GM19023 (cell line): Measurements from ENCODE around the gene RNF144A.
"Not testable (repeated sequence)": the region's sequence is repeated elsewhere in the genome, so short reads cannot be mapped to it uniquely, and the experiment has no call there.

ENCODE experiments used
- ATAC-seq: cut with Tn5 transposase; IDR thresholded peaks from one replicate; pipeline ENCODE4 v1.9.1; 2021; ENCODE audit warnings: mild to moderate bottlenecking, moderate library complexity; ENCODE audit not compliant: unreplicated experiment

Gene RNF144A

GRCh38 chr2:6995391-6996097 is 78.3 kb downstream of the RNF144A start:
- no peak for ATAC-seq

DNA sequence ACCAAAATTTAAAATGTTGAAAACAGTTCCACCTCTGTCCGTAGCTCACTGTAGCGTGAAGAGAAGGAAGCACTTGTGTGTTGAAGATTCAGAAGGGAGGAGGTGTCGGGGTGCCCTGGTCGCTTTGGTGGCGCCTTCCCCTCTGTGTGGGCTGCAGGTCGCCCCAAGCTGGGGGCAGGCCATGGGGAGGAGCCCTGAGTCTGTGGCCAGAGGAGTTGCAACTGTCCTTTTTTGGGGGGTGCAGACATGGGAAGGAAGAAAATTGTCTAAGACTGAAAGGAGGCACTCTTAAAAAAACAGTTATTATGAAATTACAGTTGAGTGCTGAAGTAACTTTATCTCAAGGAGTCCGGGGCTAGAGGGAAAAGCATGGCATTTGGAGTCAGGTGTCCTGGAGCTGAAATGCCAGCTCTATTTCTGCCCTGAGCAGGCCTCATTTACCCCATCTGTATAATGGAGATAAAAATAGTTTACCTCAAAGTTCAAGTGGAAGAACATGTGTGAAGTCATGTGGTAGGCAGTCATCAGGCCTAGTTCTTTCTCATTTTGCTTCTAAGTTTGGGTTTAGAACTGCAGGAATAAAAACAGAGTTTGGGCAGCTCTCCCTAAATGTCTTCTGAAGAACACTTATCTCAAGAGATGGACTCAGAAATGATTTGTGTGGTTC is 82.1 kb downstream of the RNF144A start:
- ATAC-seq = peak; percentile 76

DNA sequence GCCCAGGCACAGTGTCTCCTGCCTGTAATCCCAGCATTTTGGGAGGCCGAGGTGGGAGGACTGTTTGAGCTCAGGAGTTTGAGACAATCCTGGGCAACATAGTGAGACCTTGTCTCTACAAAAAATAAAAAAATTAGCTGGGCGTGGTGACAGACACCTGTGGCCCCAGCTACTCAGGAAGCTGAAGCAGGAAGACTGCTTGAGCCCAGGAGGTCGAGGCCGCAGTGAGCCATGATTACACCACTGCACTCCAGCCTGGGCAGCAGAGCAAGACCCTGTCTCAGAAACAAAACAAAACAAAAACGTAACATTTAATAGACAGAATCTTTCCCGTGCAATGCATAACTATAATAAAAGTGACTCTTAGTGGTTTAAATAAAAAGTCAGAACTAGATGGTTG is 84.2 kb downstream of the RNF144A start:
- not testable (repeated sequence) for ATAC-seq

DNA sequence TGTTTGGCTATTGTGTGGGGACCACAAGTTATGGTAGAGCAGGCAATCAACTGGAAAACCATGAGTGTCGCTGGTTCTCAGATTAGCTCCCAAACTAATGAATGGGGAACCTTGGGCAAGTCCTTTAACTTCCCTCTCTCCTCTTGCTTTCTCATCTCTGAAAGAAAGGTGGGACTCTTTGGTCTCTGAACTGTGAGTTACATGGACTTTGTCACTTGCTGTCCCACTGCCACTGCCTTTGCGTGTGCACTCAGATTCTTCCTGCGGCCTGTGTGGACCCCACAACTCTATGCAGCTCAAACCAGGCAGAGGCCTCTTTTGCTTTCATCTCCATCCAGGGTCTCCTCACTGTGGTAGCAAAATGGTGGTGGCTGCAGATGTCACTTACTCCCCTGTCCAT is 86.7 kb downstream of the RNF144A start:
- ATAC-seq = no peak

DNA sequence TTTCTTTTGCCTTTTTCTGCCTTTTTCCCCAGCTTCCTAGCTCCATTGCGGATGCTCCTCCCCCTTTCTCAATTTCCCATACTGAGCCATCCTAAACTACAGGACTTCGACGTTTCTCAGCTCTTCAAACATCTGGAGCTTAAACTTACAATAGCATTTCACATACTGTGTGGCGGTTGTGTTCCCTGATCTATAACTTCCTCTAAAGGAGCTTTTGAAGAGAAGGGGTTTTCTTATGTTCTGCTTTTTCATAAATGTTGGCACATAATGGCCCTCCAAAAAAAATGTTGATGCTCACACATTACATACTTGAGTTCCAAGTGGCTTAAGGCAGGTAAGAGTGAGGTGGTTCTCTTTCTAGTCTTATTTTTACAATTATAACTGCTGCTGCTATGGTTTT is 87.4 kb downstream of the RNF144A start:
- no peak for ATAC-seq

- ATAC-seq = no peak
Observed at GRCh38 chr2:7007488-7007845, 90.3 kb downstream of the RNF144A start.

GRCh38 chr2:7007846-7008741 is 90.9 kb downstream of the RNF144A start:
- ATAC-seq = no peak

DNA sequence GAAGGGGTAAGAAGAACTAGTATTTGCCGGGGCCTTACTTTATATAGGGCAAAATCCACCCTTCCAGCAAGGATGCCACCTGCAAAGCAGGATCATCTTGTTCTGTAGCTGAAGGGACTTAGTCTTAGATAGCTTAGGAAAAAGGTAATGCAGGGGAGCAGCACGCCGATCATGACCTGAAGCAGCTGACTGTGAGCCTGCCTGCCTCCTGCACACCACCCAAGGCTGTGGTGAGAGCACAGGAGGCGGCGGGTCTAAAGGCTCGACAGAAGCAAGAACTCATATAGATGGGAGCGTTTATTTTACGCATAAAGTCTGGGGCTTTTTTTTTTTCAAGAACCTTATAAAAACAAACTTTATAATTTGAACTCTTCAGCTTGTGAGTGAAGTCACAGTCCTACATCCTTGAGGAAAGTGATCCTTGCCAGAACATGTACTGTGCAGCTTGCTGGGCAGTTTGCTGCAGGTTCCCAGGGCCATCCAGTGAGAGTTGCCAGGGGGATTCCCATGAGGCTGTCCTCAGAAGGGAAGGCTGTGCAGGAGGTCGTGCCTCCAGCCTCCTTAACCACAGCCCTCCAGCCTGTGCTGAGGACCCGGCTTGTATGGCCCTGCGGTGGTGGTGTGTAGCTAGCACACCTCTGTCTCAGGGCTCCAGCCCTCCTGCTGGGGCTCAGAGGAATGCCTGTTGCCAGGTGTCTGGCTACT is 92.1 kb downstream of the RNF144A start:
- ATAC-seq = no peak

- ATAC-seq = no peak
Observed at GRCh38 chr2:7010391-7011054, 93.3 kb downstream of the RNF144A start.

DNA sequence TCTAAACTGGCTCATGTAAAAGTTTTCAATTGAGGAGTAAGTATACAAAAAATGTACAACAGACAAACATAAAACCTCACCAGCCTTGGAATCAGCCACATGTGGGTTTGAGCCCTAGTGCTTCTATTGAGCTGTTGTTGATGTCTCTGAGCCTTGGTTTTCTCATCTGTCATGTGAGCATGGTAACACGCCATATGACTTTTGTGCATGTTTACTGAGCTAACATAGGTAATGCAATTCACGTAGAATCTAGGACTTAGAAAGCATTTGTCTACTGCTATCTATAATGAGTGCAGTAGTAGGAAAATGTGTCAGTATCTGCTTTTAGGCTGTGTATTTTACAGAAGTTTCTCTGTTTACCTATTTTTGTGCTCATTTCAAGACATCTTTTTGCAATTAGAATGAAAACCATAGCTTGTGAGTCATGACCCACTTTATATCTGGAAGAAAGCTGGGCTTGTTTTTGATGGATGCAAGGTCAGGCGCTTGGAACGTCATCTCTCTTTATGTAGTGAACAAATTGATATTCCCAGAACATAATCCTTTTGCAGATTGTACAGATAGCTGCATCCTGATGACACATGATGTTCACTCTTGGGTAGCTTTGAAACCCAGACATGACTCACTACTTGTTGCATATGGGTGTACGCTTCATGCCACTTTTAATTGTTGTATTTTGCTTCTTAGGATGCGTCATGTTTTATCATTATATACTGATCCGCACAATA is 94.3 kb downstream of the RNF144A start:
- no peak for ATAC-seq

DNA sequence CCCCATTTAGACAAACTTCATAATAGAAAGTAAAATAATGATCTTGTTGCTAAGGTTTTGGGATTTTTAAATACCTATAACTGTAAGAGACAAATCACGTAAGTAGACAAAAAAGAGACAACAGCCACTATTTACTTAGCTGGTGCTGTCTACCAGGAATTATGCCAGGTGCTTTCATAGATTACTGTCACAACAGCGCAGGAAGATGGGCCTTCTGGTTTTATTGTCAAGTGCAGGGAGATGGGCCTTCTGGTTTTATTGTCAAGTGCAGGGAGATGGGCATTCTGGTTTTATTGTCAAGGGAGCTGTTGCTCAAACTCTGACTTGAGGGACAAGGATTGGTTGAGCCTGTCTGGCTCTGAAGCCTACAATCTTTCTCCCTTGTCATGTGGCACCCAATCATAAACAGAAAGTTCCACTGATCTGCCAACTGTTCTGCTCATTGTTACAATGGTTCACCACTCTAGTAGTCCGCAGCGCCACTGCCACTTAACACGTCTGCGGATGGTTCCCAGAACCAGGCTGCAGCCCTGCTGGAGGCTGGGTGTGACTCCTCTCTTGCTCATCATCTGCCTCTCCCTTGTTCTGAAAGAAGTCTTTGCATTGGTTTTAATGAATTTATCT is 95.0 kb downstream of the RNF144A start:
- ATAC-seq = no peak

DNA sequence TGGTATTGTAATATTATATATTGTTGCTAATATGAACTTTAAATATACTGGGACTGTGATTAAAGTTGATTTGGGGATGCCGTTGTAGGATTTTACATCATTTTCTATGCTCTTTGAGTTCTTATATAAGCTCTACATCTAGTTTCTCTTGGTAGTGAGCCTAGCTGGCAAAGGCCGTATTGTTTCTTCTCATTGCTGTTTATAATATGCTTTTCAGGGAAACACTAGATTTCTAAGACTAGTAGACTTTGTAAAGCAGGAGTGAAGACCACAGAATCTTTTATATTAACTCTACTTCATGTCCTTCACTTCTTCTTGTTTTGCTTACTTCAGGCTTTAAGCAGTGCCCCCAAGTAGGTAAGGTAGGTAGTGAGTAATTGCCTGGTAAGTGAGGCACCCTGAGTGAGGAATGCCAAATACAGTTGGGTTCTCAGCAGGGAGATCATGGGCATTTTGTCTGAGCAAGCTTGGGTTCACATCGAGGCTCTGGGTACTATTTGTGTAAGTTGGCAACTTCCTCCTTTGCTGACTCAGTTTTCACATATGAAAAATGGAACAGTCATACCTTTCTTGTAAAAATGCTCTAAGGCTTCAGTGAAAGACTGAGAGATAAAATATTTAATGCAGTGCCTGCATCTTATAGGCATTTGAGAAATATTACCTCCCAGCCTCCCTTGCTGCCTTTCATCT is 96.4 kb downstream of the RNF144A start:
- no peak for ATAC-seq

DNA sequence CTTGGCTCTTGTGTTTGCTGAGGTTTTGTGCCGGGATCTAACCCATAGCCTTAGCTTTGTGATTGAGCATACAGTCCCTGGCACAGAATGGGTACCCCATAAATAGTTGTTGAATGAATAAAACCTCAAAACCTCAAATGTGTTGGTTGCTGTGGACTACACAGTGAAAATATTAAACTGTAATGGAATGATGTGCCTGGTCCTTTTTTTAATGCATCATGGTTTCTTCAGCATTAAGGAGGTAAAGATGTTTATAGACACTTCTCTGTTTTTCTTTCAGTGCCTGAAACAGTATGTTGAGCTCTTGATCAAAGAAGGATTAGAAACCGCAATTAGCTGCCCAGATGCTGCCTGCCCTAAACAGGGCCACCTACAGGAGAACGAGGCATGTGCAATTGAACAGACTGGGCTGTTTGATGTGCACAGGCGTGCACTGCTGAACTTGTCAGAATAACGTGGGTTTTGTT is 97.0 kb downstream of the RNF144A start:
- ATAC-seq = peak; percentile 62

- no peak for ATAC-seq
Observed at GRCh38 chr2:7015007-7015950, 98.1 kb downstream of the RNF144A start.

DNA sequence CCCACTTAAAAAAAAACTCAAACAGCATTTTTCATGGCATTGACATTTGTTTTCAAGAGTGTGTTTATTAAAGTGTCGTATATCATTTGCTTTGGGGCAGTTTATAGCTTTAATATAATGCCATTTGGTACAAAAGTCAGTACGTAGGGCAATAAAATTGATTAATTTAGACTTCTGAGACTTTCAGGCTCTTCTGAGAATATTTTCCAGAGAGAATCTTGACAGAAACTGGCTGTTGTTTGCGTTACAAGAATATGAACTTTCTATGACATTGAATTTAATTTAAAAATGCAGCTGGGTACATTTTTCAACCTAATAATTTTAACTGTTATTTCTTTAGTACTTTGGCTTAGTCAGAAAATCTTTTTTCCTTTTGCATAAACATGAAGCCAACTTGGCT is 98.9 kb downstream of the RNF144A start:
- ATAC-seq = no peak

DNA sequence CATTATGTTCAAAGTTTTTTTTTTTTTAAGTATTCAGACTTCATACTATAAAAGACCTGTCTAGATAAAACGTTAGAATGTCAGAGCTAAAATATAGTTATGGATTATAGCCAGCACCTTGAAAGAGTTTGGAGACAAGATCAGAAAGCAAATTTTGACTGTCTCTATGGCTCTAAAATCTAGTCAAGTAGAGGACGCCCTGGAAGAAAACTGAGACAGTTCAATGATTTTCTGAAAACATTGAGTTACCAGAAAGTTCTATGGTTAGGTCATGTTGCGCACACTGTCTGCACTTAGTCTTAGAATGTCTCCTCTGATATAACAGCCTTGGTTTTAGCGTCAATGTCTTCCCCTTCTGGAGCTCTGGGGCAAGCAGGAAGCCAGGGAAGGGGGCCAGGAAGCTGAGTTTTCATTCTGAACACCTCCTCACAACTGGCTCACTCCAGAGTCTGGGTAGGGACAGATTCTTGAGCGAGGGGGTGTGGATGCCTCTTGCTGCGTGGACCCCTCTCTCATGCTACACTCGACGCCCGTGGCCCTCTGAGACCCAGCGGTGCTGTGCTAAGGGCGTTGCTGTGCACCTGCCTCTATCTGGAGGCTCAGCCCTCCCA is 99.5 kb downstream of the RNF144A start:
- ATAC-seq = no peak

- ATAC-seq = no peak
Observed at GRCh38 chr2:7017671-7018281, 100.6 kb downstream of the RNF144A start.
